ENCODE measurements around the gene USP7. TPM values are rescaled to one million over a fixed set of nuclear protein-coding genes. Genes with fewer than 3 reads are reported as not detected.

The USP7 gene
- total RNA-seq, 1 donor from 2014 or later: 66.9 TPM

DNA sequence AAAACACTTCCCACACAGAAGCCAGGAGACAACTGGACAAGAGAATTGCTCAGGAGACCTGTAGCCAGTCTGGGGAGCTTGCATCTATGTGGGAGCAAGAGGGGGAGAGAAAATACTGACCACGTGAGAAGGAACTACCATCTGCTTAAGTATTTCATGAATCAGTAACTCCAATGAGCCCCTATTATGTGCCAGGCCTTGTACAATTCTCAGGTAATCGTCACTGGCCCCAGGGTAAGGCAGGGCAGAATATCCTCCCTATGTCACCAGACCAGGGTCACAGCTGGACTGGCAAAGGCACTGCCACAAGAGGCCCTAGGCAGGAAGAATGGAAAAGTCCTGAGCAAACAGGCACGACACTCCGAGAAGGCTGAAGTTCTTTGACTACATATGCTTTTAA is 25.9 kb downstream of the USP7 start:
- no peak for DNase-seq (ENCODE audit: low read depth)
- Histone ChIP-seq H3K4me3 (ENCODE audit: low read depth, low read length) (no peak overlapping the region), H3K36me3 (ENCODE audit: control insufficient read depth, insufficient read depth, low read length) (no peaks in the 10 kb centered on the region), H3K27me3 (ENCODE audit: control insufficient read depth, insufficient read depth, low read length) (no peaks in the 10 kb centered on the region)
- TF ChIP-seq, protein P1, sequence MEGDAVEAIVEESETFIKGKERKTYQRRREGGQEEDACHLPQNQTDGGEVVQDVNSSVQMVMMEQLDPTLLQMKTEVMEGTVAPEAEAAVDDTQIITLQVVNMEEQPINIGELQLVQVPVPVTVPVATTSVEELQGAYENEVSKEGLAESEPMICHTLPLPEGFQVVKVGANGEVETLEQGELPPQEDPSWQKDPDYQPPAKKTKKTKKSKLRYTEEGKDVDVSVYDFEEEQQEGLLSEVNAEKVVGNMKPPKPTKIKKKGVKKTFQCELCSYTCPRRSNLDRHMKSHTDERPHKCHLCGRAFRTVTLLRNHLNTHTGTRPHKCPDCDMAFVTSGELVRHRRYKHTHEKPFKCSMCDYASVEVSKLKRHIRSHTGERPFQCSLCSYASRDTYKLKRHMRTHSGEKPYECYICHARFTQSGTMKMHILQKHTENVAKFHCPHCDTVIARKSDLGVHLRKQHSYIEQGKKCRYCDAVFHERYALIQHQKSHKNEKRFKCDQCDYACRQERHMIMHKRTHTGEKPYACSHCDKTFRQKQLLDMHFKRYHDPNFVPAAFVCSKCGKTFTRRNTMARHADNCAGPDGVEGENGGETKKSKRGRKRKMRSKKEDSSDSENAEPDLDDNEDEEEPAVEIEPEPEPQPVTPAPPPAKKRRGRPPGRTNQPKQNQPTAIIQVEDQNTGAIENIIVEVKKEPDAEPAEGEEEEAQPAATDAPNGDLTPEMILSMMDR (IDR thresholded peaks at IDR 0.05; ENCODE audit: insufficient read depth, low read length, poor library complexity, severe bottlenecking): no peak

DNA sequence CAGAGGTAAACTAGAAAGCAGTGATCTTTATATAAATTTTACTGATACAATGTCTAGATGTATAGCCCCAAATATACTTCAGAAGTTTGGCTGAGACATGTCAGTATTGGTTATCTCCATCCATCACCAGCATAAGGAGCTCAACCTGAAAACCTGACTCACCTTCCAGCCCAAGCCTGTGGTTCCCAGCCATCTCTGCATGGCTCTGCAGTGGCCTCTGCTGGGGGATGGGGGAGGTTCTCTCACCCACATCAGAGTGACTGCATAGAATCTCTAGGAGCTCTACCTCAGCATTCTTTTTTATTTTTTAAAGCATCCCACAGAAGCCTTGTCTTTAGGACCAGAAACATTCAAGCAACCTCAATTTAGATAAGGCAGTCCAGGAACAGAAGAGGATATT is 27.3 kb downstream of the USP7 start:
- Histone ChIP-seq H3K4me3 (ENCODE audit: low read depth, low read length) (no peak overlapping the region), H3K36me3 (ENCODE audit: control insufficient read depth, insufficient read depth, low read length) (no peaks in the 10 kb centered on the region), H3K27me3 (ENCODE audit: control insufficient read depth, insufficient read depth, low read length) (no peaks in the 10 kb centered on the region)
- TF ChIP-seq, protein P1 (IDR thresholded peaks at IDR 0.05; ENCODE audit: insufficient read depth, low read length, poor library complexity, severe bottlenecking): peak; percentile 77
- peak; percentile 48 for DNase-seq (ENCODE audit: low read depth)

DNA sequence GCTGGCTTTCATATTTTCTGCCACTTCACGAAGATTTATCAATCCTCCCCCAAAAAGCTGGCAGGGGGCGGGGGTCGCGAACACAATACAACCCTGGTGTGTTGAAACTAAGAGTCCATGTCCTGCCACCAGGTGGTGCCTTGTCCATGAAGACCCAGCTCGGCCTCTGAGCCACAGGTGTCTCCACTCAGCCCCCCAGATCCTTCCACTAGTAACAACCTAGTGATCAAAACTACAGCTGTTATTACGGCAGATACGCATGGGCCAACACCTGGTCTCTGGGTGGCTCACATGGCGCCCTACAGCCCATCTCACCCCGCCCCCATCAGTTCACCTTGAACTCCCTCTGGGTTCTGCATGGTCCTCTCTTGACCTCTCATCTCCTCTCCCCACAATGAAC is 27.7 kb downstream of the USP7 start:
- Histone ChIP-seq H3K4me3 (ENCODE audit: low read depth, low read length) (no peak overlapping the region), H3K27me3 (ENCODE audit: control insufficient read depth, insufficient read depth, low read length) (no peaks in the 10 kb centered on the region), H3K36me3 (ENCODE audit: control insufficient read depth, insufficient read depth, low read length) (no peaks in the 10 kb centered on the region)
- DNase-seq (ENCODE audit: low read depth): no peak
- TF ChIP-seq, protein P1 (IDR thresholded peaks at IDR 0.05; ENCODE audit: insufficient read depth, low read length, poor library complexity, severe bottlenecking): no peak

GRCh38 chr16:8934601-8935000 is 29.1 kb downstream of the USP7 start:
- Histone ChIP-seq H3K36me3 (ENCODE audit: control insufficient read depth, insufficient read depth, low read length) (no peaks in the 10 kb centered on the region), H3K27me3 (ENCODE audit: control insufficient read depth, insufficient read depth, low read length) (no peaks in the 10 kb centered on the region), H3K4me3 (ENCODE audit: low read depth, low read length) (no peak overlapping the region)
- TF ChIP-seq, protein P1 (IDR thresholded peaks at IDR 0.05; ENCODE audit: insufficient read depth, low read length, poor library complexity, severe bottlenecking): no peak
- DNase-seq (ENCODE audit: low read depth): no peak

- Histone ChIP-seq H3K36me3 (ENCODE audit: control insufficient read depth, insufficient read depth, low read length) (no peaks in the 10 kb centered on the region), H3K4me3 (ENCODE audit: low read depth, low read length) (no peak overlapping the region), H3K27me3 (ENCODE audit: control insufficient read depth, insufficient read depth, low read length) (no peaks in the 10 kb centered on the region)
- DNase-seq (ENCODE audit: low read depth): no peak
- TF ChIP-seq, protein P1 (IDR thresholded peaks at IDR 0.05; ENCODE audit: insufficient read depth, low read length, poor library complexity, severe bottlenecking): no peak
Observed at GRCh38 chr16:8931859-8932258, 31.8 kb downstream of the USP7 start.

DNA sequence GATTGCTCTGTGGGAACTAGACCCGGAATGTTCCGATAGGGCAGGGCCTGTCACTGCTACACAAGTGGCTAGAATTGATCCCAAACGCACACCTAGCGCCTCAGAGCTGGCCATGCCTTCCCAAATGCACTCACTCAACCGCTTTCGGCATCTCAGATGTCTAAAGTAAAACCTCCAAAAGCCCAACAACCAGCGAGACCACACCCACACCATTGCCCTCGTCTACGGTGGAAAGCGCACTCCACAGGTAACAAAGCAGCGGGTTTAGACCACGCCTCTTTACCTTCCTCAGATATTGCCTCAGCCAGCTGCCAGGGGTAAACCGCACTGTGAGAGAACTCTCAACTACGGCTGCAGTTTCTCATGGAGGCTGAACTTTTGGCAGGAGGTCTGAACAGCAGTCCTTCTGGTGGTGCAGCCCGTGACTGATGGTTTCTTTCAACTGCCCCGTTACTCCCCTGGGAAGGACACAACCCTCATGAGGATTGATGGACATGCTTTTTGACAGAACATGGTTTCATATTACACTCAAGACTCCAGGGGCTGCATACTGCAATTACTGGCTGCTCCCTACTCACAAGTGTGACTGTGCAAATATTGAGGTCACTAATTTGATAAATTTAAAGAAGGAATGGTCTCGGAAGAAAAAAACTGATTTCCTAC is 34.5 kb downstream of the USP7 start:
- TF ChIP-seq, protein P1 (IDR thresholded peaks at IDR 0.05; ENCODE audit: insufficient read depth, low read length, poor library complexity, severe bottlenecking): no peak
- DNase-seq (ENCODE audit: low read depth): no peak
- Histone ChIP-seq H3K4me3 (ENCODE audit: low read depth, low read length) (no peak overlapping the region), H3K36me3 (ENCODE audit: control insufficient read depth, insufficient read depth, low read length) (peaks cover 2% of the 10 kb centered on the region), H3K27me3 (ENCODE audit: control insufficient read depth, insufficient read depth, low read length) (no peaks in the 10 kb centered on the region)
